H1 (cell line): Measurements from ENCODE around the gene SLC1A2. TPM values are rescaled to one million over a fixed set of nuclear protein-coding genes. Genes with fewer than 3 reads are reported as not detected.

Source experiments
- CTCF ChIA-PET: fragments of 300-600 bp; sonication (Branson Sonifier 250); formaldehyde crosslinking; loops from one replicate; lab custom pipeline; 2021; ENCODE audit not compliant: partially characterized antibody; lab: Charles Lee
- POLR2A ChIA-PET: fragments of 300-600 bp; sonication (Branson Sonifier 250); formaldehyde crosslinking; loops from one replicate; lab custom pipeline; 2021; ENCODE audit warnings: inconsistent platforms; ENCODE audit not compliant: partially characterized antibody; lab: Charles Lee
- DNase-seq, 2 experiments: peaks; one replicate each; pipeline versions ENCODE4 v3.0.0 to v3.0.0-alpha.2; 2010 to 2022; ENCODE audit warnings: low spot score in 2 of 2, low read depth in 1 of 2, mixed read lengths in 1 of 2
- FAIRE-seq: peaks from 2 replicates; lab custom pipeline; 2011; peaks lifted over from hg19 to GRCh38; lab: Jason Lieb, UNC
- H2AFZ ChIP-seq: 2 replicates; pipeline ENCODE4 v1.8.1; 2012; ENCODE audit warnings: low read length, inconsistent platforms
- H2AK5ac ChIP-seq: 2 replicates; pipeline ENCODE4 v1.6.1; 2013; ENCODE audit warnings: low read depth, low read length
- H2BK120ac ChIP-seq: replicated peaks from 2 replicates; pipeline ENCODE3; 2013; ENCODE audit warnings: low read depth, low read length, inconsistent platforms
- H2BK12ac ChIP-seq: 2 replicates; pipeline ENCODE4 v1.6.1; 2013; ENCODE audit warnings: low read depth, low read length
- H2BK15ac ChIP-seq: 2 replicates; pipeline ENCODE4 v1.6.1; 2013; ENCODE audit warnings: low read length
- H2BK20ac ChIP-seq: 2 replicates; pipeline ENCODE4 v1.6.1; 2013; ENCODE audit warnings: low read length
- H2BK5ac ChIP-seq: 2 replicates; pipeline ENCODE4 v1.6.1; 2013; ENCODE audit warnings: low read depth, low read length
- H3K14ac ChIP-seq: 2 replicates; pipeline ENCODE4 v1.6.1; 2013; ENCODE audit warnings: inconsistent platforms; ENCODE audit not compliant: insufficient read length
- H3K18ac ChIP-seq: 2 replicates; pipeline ENCODE4 v1.6.1; 2013; ENCODE audit warnings: low read length; ENCODE audit errors: extremely low read depth
- H3K23ac ChIP-seq: 2 replicates; pipeline ENCODE4 v1.6.1; 2013; ENCODE audit warnings: inconsistent platforms; ENCODE audit not compliant: insufficient read length
- H3K23me2 ChIP-seq: 2 replicates; pipeline ENCODE4 v1.6.1; 2013; ENCODE audit warnings: low read depth, low read length
- H3K27ac ChIP-seq: 2 replicates; pipeline ENCODE4 v1.6.1; 2011; ENCODE audit warnings: low read depth, low read length, inconsistent platforms
- H3K27me3 ChIP-seq, 4 experiments: replicated peaks in 1 of 4; 1 replicate in 1 of 4; 2 replicates in 3 of 4; pipeline versions ENCODE4 v1.6.1 to v1.8.1; 2011 to 2013; ENCODE audit warnings: low read length in 3 of 4, mild to moderate bottlenecking in 3 of 4, inconsistent platforms in 2 of 4, mixed read lengths in 2 of 4, moderate library complexity in 1 of 4; ENCODE audit not compliant: control insufficient read depth in 3 of 4, insufficient read depth in 3 of 4; ENCODE audit errors: extremely low read depth in 1 of 4
- H3K36me3 ChIP-seq, 4 experiments: 2 replicates each; pipeline versions ENCODE4 v1.6.1 to v1.8.1; 2011 to 2013; ENCODE audit warnings: mild to moderate bottlenecking in 4 of 4, low read length in 3 of 4, moderate library complexity in 2 of 4, control low read depth in 1 of 4, inconsistent platforms in 1 of 4; ENCODE audit not compliant: insufficient read depth in 4 of 4, control insufficient read depth in 2 of 4
- H3K4ac ChIP-seq: replicated peaks from 2 replicates; pipeline ENCODE3; 2013; ENCODE audit warnings: low read length, low read depth, mixed read lengths, inconsistent platforms; ENCODE audit not compliant: insufficient read length
- H3K4me1 ChIP-seq, 4 experiments: replicated peaks in 1 of 4; 1 replicate in 1 of 4; 2 replicates in 3 of 4; pipeline versions ENCODE4 v1.6.1 to v1.8.1; 2011 to 2013; ENCODE audit warnings: low read length in 3 of 4, inconsistent platforms in 2 of 4, mixed read lengths in 1 of 4; ENCODE audit not compliant: insufficient read depth in 4 of 4, control insufficient read depth in 3 of 4
- H3K4me2 ChIP-seq, 2 experiments: 2 replicates each; pipeline versions ENCODE4 v1.6.1 to v1.8.1; 2011 to 2013; ENCODE audit warnings: low read depth in 2 of 2, low read length in 2 of 2, control low read depth in 1 of 2, inconsistent platforms in 1 of 2, mild to moderate bottlenecking in 1 of 2; ENCODE audit not compliant: insufficient read depth in 1 of 2
- H3K4me3 ChIP-seq, 4 experiments: fragments of 200-600, 300-600 bp in 1 of 4; sonication (generic), shearing (Covaris generic), sonication (Bioruptor Twin) in 1 of 4; 2 replicates each; pipeline versions ENCODE4 v1.5.1 to v1.8.1; 2011 to 2016; ENCODE audit warnings: low read length in 4 of 4, low read depth in 3 of 4, control low read depth in 2 of 4, inconsistent platforms in 2 of 4, mild to moderate bottlenecking in 2 of 4, mixed read lengths in 1 of 4, moderate library complexity in 1 of 4; ENCODE audit not compliant: insufficient read depth in 2 of 4; ENCODE audit errors: extremely low read depth in 1 of 4
- H3K56ac ChIP-seq: replicated peaks from 2 replicates; pipeline ENCODE3; 2013; ENCODE audit warnings: low read depth, mild to moderate bottlenecking, mixed read lengths, low read length, inconsistent platforms; ENCODE audit not compliant: insufficient read length
- H3K79me1 ChIP-seq: 2 replicates; pipeline ENCODE4 v1.6.1; 2013; ENCODE audit warnings: low read depth, low read length, control low read depth
- H3K79me2 ChIP-seq, 2 experiments: 2 replicates each; pipeline versions ENCODE4 v1.6.1 to v1.8.1; 2012 to 2013; ENCODE audit warnings: low read length in 2 of 2, mild to moderate bottlenecking in 2 of 2, inconsistent platforms in 1 of 2; ENCODE audit not compliant: insufficient read depth in 2 of 2, control insufficient read depth in 1 of 2
- H3K9ac ChIP-seq, 4 experiments: replicated peaks in 1 of 4; 1 replicate in 1 of 4; 2 replicates in 3 of 4; pipeline versions ENCODE4 v1.6.1 to v1.8.1; 2011 to 2013; ENCODE audit warnings: low read depth in 3 of 4, low read length in 3 of 4, control low read depth in 2 of 4, mild to moderate bottlenecking in 2 of 4, moderate library complexity in 2 of 4, inconsistent platforms in 1 of 4; ENCODE audit errors: extremely low read depth in 1 of 4
- H3K9me3 ChIP-seq, 2 experiments: 2 replicates each; pipeline versions ENCODE4 v1.6.1 to v1.8.1; 2012 to 2013; ENCODE audit warnings: mild to moderate bottlenecking in 2 of 2, moderate library complexity in 2 of 2, control low read depth in 1 of 2, inconsistent platforms in 1 of 2, low read depth in 1 of 2, low read length in 1 of 2, mixed read lengths in 1 of 2; ENCODE audit not compliant: insufficient read depth in 2 of 2
- H4K20me1 ChIP-seq, 2 experiments: replicated peaks in 1 of 2; 2 replicates each; pipeline versions ENCODE3 to v1.8.1; 2011 to 2013; ENCODE audit warnings: inconsistent platforms in 2 of 2, low read length in 2 of 2, mild to moderate bottlenecking in 1 of 2; ENCODE audit not compliant: insufficient read depth in 2 of 2, control insufficient read depth in 1 of 2
- H4K5ac ChIP-seq: 2 replicates; pipeline ENCODE4 v1.6.1; 2013; ENCODE audit warnings: low read length, low read depth, mixed read lengths, inconsistent platforms; ENCODE audit not compliant: insufficient read length
- H4K8ac ChIP-seq: 2 replicates; pipeline ENCODE4 v1.8.0; 2013; ENCODE audit warnings: mild to moderate bottlenecking, moderate library complexity, low read length, inconsistent platforms; ENCODE audit not compliant: insufficient read depth; ENCODE audit errors: extremely low read depth
- H4K91ac ChIP-seq: replicated peaks from 2 replicates; pipeline ENCODE3; 2013; ENCODE audit warnings: low read length, mixed read lengths, inconsistent platforms; ENCODE audit not compliant: insufficient read length
- SP4 ChIP-seq: IDR thresholded peaks from 2 replicates; pipeline ENCODE4 v1.6.1; 2012; ENCODE audit warnings: low read length, inconsistent platforms
- WGBS, 2 experiments: shearing (Covaris generic) in 1 of 2; methylation state at CpG; one replicate each; pipeline versions ENCODE4 v1.1.6 to v1.1.7; 2013 to 2015; ENCODE audit warnings: low lambda C conversion rate in 2 of 2, mixed read lengths in 2 of 2, inconsistent platforms in 1 of 2, low coverage in 1 of 2, missing lambda C conversion rate in 1 of 2; ENCODE audit not compliant: insufficient replicate concordance in 2 of 2, insufficient coverage in 1 of 2, insufficient read length in 1 of 2; ENCODE audit errors: extremely low coverage in 1 of 2, missing lambda C conversion rate in 1 of 2; 5-methylcytosine and 5-hydroxymethylcytosine counted together
- polyA plus RNA-seq, 7 experiments: library from polyadenylated mRNA; depleted of rRNA in 3 of 7; stranded (reverse) in 5 of 7; unstranded in 2 of 7; fragments of >200 nt in 5 of 7; fragments of 200-250 nt in 2 of 7; gene quantifications; 1 replicate in 5 of 7; 2 replicates in 1 of 7; 4 replicates in 1 of 7; pipeline versions ENCODE4 v1.2.1 to v1.2.3, GENCODE V29; 2011 to 2013; ENCODE audit warnings: missing spikeins in 2 of 7, mixed read lengths in 2 of 7
- total RNA-seq: library from RNA; stranded (reverse); fragmentation: NEBNext Ultra II Directional; extraction: Animal tissue kit (Norgen Biotek cat#: 25700); gene quantifications from 2 replicates; pipeline ENCODE4 v1.2.1, GENCODE V29; 2021

Gene SLC1A2
- total and polyA plus RNA-seq, 2 of the 8 experiments (the other 6 are each of a cell fraction or from before 2014, with no cell fraction given): 0.57 to 1.2 TPM

DNA sequence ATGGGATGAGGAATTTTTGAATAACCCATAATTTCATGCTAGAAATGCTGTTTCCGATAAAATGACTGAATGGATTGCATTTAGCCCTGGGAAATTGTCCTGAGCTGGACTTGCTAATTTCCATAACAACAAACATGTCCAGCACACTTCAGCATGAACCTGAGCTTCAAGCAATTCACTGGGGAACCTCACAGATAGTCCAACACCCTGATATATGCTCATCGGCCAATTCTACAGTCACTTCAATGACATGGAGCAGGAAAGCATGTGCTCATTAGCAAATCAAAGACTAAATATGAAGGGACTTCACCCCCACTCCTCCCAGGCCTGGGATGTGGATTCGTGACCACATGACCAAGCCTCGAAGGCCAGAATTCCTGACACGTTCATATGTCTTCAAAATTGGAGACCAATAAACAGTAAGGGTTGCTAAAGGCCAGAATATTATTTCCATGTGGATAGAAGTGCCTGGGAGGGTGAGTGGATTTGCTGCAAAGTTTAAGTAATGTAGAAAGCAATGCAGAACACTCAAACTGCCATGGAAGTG lies 131.9 kb downstream of the SLC1A2 start:
- Histone ChIP-seq H2BK20ac (no peak overlapping the region), H3K18ac (no peak overlapping the region), H3K4ac (no peak overlapping the region), H2BK5ac (no peak overlapping the region), H2BK12ac (no peak overlapping the region), H3K23me2 (no peaks in the 10 kb centered on the region), H2BK120ac (no peak overlapping the region), H2AK5ac (no peak overlapping the region), H3K56ac (no peak overlapping the region), H3K27ac (no peak overlapping the region), H3K79me2 (no peaks in the 10 kb centered on the region), H3K4me2 (no peak overlapping the region), H2AFZ (no peak overlapping the region), H3K9ac (no peak overlapping the region), H3K14ac (no peak overlapping the region), H3K36me3 (no peaks in the 10 kb centered on the region), H3K4me1 (no peaks in the 10 kb centered on the region; a peak in 1 of 7 replicates), H3K27me3 (no peaks in the 10 kb centered on the region), H4K20me1 (no peaks in the 10 kb centered on the region), H3K23ac (no peak overlapping the region), H3K9me3 (no peaks in the 10 kb centered on the region), H4K8ac (no peak overlapping the region), H4K5ac (no peak overlapping the region), H2BK15ac (no peak overlapping the region), H4K91ac (no peak overlapping the region), H3K79me1 (no peaks in the 10 kb centered on the region), H3K4me3 (no peak overlapping the region)
- CTCF ChIA-PET: no interaction called here
- WGBS, 2 experiments: 90% methylated on average over 5 of the region's 5 CpGs; no CpG with 5 or more reads in 1 of the 2 experiments
- FAIRE-seq: no peak
- POLR2A ChIA-PET: no interaction called here
- TF ChIP-seq SP4: no peak
- DNase-seq: no peak
